ENCODE data around the gene CD209.

- TF ChIP-seq CTCF (IDR thresholded peaks at IDR 0.05) (no peak), REST (IDR thresholded peaks at IDR 0.05; ENCODE audit: insufficient read depth in 1 of 2, low read depth in 2 of 2, low read length in 1 of 2) (no peak)
Observed at GRCh38 chr19:7716762-7717161, 30.6 kb downstream of the CD209 start.

Measured in Panc1 (cell line).